Activated CD8-positive, alpha-beta memory T cell treated with anti-CD3 and anti-CD28 coated beads for 4 hours (primary cell): ENCODE data around the gene DLG2.
"Not testable (repeated sequence)": the region's sequence is repeated elsewhere in the genome, so short reads cannot be mapped to it uniquely, and the experiment has no call there.

Source experiments
- DNase-seq, 2 donors: peaks; one replicate each; pipeline ENCODE4 v3.0.0-alpha.2; 2020; ENCODE audit warnings: low read depth in 2 of 2

Gene DLG2

DNA sequence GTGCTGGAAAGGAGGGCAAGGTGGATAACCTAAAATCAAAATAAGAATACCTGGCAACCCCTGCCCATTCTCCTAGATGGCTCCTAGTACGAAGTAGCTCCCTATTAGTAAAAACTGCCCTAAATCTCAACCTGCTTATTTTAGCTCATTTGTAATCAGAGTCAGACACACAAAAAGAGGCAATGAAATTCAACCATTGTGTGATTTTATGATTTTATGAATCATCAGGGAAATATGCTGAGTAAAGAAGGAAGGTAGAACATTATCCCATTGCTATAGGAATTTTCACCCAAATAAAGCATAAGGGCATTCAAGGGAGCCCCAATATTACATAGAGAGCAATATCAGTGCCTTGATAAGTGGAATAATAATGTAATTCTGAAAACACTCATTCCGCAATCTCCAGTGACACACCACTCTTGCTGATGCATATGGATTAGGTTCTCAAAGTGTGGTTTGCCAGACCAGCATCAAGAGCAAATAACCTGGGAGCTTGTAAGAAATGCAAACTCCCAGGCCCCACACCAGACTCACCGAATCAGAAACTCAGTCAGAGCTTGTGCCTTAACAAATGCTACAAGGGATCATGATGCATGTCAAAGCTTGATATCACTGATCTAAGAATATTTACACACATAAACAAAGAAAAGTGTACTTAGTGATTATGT is 789.6 kb downstream of the DLG2 start:
- no peak for DNase-seq

DNA sequence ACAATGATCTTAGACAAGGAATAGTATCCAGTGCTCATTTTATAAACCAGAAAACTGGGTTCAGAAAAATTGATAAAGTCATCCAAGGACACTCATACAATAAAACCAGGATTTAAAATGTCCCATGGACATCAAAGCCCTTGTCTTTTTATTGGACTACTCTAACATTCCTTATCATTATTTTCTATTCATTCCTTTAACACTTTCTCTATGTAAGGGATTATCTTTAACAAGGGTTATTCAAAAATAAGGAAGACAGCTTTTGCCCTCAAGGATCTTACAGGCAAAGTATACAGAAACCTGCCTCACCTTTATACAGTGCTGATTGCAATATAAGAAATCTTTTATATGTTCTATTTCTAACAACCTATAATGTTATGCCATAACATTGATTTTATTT is 790.8 kb downstream of the DLG2 start:
- DNase-seq, result no peak

DNA sequence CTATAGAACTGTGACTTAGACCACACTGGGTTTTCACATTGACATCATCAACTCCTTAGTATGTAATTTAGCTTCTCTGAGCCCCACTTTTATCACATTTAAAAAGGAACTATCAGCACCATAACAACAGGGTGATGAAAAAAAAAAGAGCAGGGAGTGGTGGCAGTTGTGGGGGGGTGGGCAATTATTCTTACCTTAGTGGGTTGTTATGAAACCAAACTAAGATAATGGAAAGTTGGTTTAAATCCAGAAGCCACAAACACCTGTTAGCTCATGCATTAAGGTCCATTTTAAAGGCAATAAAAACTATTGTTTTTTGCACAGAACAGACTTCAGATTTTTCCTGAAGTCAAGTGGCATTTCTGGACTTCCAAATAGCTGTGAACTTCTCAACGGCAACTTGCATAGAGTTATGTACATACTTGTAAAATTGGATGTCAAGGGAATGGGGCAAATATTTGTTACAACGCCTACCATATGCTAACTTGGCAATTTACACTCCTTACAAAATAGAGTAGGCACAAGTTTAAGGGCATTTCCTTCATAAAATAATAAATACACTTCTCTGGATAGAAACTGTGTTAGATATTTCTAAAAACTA is 793.6 kb downstream of the DLG2 start:
- DNase-seq, result no peak

DNA sequence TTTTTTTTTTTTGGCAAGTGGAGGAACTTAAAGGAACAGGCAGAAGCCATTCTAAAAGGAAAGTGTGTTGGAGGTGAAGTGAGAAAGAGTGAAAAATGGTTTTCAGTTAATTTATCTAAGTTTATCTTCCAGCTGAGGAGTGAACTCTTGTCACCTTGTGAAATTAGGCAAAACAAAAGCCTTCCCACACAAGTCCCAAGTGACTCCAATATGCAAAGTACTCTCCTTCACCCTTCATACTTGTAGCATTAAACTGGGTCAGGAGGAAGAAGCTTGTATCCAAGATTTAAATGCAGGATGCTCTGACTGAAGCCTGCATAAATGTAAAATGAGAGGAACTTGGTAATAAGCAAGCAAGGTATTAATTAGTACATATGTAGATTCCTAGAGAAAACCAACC is 796.8 kb downstream of the DLG2 start:
- DNase-seq, result no peak

DNA sequence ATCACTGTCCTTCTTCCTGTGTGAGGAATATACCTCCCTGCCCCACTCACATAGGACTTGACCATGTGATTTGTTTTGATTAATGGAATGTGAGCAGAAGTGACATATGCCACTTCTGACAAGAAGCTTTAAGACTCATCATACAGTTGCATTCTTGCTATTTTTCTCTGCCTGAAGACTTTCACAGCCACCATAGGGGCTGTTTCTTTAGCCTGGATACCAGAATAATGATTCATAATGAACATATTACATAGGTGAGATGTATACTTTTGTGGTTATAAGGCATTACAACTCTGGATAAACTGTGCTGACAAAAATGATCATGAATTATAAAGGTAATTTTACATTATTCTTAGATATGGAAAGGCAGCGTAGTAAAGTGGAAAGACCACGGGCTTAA is 798.0 kb downstream of the DLG2 start:
- no peak for DNase-seq

DNA sequence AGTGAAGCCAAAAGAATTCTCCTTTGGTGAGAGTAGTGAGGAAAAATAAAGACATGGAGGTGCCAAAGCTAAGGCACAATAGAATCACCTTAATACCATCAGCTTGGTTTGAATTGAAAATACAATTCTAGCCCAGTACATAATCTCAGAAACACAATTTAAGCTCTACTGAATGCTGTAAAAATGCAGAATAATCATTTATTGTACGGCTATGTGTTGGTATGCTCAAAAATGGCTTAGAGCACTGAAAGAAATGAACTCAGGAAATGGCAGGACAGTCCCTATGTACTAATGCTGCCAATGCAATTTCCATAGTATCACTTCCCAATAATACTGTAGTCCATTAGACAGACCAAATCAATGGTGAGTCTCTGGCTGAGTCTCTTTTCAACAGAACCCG is 798.5 kb downstream of the DLG2 start:
- DNase-seq, result no peak

DNA sequence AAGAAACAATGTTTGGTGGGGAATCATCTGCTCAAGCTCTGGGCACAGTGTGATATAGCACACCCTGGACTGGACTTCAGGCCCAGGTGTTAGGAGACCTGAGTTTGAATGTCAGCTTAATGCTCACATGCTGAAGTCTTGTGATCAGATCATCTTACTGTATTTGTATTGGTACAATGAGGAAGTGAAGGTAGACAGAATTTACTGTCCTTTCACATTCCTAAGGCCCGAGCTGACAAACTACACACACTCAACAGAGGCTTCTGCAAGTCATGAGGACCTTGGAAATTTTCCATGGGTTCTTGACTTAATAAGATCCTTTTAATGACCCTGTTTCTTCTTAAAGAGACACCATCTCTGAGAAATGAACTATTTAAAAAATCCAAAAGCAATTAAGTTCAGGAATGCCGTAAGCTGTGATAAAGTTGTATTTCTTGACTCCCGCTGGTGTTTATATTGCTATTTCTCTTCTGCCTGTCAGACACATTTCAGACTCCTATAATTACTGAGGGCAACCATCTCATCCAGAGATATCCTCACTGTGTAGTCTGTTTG is 802.0 kb downstream of the DLG2 start:
- no peak for DNase-seq

DNA sequence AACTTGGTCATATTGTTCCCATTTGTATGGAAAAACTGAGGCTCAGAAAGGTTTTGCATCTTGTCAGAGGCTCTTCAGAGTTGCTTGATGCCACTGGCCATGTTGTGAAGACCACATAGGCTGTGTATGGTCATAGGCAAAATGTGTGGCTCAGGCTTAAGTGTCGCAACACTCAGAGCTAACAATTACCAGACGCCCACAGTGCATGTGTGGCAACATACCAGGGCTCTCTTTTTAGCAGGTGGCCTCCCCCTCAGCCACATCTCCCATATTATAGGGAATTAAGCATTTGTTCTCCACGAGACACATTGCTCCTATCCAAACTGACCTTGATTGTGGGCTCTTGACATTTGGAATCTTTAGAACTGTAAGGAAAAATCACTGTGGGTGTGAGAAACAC is 802.5 kb downstream of the DLG2 start:
- DNase-seq, result no peak

DNA sequence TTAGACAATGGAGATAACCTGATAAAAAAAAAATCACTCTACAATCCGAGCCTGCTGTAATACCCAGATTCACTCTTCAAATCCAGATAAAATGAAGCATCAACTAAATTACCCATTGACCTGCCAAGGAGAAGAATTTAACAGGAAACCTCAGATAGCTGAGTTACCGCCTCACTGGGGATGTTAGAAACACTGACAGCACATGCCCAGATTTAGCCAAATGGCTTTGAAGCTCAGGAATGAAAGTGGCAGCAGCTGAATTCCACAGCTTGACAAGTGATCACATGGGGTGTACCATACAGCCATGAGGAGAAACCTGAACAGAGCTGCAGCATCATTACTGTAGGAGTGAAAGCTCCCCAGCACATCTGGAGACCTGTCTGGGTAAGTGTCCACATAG is 807.6 kb downstream of the DLG2 start:
- no peak for DNase-seq

DNA sequence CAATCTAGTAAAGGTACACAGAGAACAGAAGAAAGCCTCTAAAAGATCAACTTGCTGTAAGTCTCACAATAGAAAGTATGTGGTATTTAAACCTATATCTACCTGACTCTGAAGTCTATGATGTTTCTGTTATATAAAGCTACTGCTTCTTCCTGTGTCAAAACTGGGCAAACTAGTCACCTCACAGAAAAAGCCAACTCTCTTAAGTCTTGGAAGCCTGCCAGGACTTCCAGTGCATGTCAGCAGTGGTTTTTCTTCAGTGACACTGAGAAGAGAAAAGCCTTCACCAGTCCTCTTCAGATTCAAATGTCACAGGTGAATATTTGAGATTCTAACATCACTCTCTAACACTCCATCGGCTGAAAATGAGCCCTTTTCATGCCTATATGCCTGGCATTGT is 808.0 kb downstream of the DLG2 start:
- no peak for DNase-seq

DNA sequence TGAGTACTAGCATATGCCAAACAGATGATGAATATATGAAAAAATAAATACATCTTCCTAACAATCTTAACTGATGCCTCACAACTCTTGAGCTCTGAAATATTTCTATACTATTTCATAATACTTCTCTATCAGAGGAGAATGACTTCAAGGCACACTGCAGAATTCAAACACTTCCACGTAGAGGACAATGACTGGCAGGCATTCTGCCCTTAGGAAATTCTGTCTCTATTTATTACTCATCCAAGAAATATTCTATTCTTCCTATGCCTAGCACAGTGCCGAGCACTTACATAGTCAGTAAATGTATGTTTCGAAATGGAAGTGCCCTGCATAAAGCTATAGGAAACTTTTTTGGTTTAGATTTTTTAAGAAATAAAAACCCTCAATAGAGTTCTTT is 809.1 kb downstream of the DLG2 start:
- no peak for DNase-seq

DNA sequence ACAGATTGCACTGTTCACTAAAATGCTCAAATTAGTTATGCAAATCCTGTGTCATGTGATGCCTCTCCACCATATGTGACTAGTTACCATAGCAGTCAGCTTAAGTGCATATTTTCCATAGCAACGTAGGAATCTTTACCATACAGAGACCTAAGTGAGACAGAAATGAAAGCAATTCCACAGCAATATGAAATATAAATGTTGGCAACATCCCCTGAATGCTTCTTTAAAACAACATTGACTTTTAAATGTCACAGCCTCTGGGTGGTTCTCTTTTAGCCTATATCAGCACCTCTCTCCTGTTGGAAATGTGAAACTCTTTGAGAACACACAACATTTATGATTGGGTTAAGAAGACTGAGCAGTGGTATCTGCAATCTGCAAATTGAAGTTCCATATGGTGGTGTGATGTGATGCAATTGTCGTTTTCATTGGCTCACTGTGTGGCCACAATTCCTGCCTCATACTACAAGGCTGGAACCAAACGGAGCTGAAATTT is 814.6 kb downstream of the DLG2 start:
- no peak for DNase-seq

DNA sequence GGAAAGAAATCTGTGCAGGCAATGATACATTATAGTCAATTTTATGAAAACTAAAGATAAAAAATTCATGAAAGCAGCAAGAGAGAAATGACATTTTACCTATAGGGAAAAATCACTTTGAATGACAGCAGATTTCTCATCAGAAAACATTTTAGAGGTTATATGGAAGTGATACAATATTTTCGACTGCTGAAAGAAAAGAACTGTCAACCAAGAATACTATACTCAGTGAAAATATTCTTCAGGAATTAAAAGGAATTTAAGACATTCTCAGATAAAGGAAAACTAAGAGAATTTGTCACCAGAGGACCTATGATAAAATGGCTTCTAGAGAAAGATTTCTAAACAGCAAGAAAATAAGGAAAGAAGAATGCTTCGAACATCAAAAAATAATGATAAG is 820.8 kb downstream of the DLG2 start:
- no peak for DNase-seq

DNA sequence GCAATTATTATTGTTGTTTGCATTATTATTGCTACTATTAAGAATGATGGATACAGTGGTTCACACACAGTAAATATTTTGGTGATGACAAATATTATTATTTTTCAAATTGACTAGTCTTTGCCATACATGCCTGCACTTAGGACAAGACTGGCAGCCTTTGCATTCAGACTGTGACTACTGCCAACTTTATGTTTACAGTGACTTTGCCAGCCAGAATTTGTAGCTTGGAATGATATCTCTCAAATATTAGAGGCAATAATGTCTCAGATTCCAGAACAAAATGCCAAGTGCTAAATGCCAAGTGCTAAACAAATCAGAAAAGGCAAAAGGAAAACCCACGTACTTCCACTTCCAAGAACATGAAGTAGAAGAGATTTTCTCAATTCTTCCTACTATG is 823.1 kb downstream of the DLG2 start:
- DNase-seq, result no peak

DNA sequence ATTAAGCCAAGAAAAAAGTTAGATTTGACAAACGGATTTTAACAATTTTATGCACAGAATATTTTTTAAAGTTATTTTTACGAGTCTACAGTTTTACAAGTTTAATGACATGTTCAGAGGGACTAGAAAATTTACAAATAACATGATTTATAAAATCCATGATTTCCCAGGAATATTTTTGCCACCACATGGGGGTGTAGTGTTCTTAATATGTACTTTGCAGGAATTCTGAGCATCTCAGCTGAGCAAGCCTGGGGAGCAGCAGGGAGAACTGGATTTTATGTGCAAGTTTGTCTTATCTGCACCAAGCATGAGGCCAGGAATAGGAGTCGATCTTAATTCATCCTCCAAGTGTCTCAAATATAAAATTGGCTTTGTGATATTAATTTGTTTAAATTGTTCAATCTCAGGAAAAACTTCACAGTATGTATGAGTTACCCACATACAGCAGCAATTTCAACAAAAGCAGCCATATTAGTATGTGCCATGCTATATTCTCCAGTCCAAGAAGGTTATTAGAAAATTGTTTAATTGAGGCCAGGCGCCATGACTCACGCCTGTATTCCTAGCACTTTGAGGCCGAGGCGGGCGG is 826.3 kb downstream of the DLG2 start:
- DNase-seq, result no peak

DNA sequence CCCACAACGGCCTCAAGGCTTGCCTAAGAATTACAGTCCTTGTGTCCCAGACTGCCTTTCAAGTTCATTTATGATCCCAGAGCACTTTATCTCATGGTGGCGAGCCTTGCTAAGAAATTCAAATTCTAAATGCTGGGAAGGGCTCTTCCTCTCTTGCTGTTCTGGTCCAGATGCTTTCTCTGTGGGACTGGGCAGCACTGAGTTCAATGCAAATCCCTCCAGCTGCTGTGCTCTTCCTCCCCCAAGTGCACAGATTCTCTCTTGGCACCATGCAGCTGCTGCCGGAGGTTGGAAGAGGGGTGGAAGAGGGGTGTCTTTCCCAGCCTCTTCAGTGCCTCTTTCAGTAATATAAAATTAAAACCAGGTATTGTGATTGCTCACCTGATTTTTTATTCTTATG is 828.0 kb downstream of the DLG2 start:
- DNase-seq, result no peak

DNA sequence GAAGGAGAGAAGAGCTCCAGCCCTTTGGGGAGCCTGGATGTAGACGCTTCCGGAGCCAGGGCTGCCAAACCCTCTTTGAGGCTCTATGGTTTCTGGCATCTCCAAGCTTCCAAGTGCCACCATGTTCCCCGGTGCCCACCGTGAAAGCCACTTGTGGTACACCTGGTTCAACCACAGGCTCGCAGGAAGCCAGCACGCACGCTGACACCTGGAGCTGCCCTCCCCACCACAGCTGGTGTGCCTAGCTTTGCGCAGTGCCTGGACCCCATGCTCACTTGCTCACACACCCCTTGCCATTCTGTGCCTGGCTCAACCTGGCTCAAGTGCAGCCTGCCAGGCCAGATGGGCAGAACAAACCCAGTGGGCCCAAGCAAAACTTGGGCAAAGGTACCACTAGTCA is 831.4 kb downstream of the DLG2 start:
- no peak for DNase-seq

DNA sequence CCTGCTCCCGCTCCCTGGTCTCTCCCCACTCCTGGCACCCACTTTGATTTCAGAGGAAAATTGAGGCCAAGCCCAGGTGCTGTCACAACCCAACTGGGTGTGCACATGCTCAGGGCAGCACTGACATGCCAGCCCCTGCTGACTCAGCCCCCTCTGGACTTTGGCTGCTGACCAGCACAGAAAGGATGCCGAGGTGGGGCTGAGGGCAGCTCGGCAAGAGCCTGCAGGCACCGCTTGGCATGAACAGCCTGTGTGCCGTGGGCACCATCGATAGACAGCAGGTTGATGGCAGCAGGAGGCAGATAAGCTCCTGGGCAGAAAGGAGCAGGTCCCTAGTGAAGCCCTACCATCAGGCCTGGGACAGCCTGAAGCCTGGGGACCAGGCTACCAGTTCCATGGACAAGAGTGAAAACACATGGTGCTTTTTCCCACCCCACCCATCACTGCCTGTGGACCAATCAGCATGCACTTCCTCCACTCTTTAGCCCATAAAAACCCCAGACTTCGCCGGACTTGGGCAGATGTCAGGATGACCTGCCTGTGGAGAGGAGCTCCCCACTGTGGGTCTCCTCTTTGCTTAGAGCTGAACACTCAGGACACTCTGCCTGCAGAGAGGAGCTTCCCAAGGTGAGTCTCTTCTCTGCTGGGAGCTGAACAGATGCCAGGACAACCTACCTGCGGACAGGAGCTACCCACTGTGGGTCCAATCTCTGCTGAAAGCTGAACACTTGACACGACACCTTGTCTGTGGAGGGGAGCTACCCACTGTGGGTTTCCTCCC is 832.3 kb downstream of the DLG2 start:
- no peak for DNase-seq

DNA sequence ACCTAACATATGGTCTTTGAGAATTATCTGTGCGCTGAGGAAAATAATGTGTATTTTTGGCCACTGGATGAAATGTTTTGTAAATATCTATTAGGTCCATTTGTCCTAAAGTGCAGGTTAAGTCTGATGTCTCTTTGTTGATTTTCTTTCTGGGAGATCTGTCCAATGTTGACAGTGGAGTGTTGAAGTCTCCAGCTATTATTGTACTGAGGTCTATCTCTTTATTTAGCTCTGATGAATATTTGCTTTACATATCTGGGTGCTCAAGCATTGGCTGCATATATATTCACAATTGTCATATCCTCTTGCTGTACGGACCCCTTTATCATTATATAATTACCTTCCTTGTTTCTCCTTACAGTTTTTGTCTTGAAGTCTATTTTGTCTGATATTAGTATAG is 833.8 kb downstream of the DLG2 start:
- DNase-seq, result no peak

DNA sequence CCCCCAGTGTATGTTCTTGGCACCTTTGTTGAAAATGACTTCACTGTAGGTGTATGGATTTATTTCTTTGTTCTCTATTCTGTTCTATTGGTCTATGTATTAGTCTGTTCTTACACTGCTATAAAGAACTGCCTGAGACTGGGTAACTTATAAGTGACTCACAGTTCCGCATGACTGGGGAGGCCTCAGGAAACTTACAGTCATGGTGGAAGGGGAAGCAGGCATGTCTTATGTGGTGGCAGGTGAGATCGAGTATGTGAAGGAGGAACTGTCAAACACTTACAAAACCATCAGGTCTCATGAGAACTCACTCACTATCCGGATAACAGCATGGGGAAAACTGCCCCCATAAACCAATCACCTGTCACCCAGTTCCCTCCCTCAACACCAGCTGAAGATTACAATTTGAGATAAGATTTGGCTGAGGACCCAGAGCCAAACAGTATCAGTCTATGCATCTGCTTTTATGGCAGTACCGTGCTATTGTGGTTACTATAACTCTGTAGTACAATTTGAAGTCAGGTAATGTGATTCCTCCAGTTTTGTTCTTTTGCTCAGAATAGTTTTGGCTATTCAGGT is 836.2 kb downstream of the DLG2 start:
- DNase-seq, result no peak

DNA sequence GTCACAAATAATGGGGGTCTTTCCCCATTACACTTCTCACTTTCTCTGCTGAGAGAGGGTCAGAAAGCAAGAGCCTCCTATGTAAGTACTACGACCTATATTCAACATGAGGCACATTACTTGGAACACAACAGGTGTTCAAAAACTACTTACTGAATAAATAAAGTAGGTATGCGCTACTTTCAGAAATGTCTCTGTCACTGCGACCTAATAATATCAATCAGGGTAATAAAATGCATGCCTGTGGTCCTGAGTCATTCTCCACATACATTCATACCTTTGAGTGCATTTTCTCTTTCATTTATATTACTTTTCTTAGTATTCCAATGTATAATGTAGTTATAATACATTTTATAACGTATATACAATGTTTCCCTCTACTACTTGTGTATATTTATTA is 838.9 kb downstream of the DLG2 start:
- no peak for DNase-seq

DNA sequence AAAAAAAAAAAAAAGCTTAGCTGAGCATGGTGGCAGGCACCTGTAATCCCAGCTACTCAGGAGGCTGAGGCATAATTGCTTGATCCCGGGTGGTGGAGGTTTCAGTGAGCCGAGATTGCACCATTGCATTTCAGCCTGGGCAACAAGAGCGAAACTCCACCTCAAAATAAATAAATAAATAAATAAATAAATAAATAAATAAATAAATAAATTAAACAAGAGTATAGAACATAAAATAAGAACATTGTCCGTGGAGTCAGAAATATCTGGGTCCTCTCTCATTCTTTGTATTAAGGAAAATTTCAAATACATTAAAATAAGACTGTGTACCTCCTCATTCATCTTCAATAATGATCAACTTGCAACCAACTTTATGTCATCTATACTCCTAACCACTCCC is 843.0 kb downstream of the DLG2 start:
- not testable (repeated sequence) for DNase-seq
